GM18520 (cell line): ENCODE measurements around the gene EI24.

Experiments used
- ATAC-seq: cut with Tn5 transposase; IDR thresholded peaks from one replicate; pipeline ENCODE4 v1.9.1; 2021; ENCODE audit not compliant: unreplicated experiment

The EI24 gene

GRCh38 chr11:125626288-125626950 is 57.1 kb downstream of the EI24 start:
- no peak for ATAC-seq

DNA sequence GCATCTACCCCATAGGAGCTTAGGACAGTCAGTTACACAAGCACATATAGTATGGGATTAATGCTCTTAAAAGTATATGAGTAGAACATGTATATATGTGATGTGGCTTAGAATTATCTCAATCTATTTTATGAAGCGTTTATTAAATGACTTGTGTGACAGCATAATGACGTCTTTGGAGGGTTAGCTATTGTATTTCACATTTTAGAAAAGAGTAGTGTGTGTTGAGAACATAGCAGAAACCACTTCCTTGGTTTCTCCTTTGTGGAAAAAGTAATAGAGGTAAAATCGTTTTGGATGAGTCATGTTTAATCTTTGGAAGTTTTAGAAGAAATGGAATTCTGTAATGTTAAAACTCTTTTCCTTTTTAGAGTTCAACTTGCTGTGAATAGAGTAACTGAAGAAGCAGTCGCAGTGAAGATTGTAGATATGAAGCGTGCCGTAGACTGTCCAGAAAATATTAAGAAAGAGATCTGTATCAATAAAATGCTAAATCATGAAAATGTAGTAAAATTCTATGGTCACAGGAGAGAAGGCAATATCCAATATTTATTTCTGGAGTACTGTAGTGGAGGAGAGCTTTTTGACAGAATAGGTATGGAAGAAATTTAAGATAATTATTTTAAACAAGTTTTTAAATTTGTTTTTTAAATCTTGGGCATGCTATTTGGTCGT is 58.1 kb downstream of the EI24 start:
- no peak for ATAC-seq
